Raji (cell line): ENCODE measurements around the gene PLA2G4F.

Experiments
- POLR2A ChIP-seq: IDR thresholded peaks from 2 replicates; pipeline ENCODE4 v1.6.1; 2011; ENCODE audit warnings: low read depth, low read length, control low read depth; ENCODE audit not compliant: insufficient read depth

The PLA2G4F gene

DNA sequence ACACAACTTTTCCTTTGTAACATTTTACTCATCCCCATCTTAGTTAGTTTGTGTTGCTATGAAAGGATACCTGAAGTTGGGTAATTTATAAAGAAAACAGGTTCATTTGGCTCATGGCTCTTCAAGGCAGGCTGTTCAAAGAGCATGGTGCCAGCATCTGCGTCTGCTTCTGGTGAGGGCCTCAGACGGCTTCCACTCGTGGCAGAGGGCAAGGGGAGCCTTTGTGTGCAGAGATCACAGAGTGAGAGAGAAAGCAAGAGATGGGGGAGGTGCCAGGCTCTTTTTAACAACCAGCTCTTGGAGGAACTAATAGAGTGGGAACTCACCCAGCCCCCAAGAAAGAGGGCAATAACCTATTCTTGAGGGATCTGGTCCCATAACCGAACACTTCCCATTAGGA, 23.1 kb downstream of the PLA2G4F start:
- no peak for TF ChIP-seq POLR2A

DNA sequence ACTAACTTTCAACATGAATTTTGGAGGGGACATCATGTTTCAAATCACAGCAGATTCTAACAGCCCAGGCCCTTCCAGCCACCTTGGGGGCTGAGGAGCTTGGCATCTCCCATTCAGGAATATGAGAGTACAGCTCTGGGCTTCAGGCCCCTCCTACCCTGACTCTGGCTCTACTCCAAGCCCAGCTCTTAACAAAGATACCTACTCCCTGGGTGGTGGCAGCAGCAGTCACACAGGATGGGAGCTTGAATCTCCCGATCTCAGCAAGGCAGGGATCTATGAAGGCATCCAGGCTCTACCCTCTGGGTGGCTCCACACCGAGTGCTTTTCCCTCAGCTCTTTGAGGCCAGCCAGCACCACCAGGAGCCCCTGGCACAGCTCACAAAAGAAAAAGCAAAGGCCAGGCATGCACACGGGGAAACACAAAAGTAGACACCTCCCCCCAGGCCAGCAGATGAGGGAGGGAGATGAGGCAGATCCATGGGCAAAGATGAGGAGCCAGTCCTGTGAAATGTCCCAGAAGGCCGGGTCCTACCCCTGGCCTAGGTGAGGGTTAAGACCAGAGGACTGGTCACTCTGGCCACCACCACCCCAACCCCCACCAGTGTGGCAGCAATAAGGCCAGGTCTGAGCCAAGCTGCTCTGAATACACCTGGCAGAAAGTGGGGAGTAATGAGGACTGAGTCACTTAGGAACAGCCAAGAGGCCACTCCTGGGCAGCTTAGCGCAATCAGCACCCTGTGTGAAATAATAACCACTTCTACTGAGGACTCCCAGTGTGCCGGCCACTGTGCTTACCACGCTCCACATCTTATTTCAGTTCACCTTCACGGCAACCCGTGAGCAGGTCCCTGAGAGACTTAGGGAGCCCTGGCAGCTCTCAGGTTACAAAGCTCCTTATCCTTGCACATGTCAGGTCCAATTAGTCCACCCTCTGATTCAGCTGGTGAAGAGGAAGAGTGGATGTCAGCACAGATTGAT, 24.3 kb downstream of the PLA2G4F start:
- TF ChIP-seq POLR2A, result no peak

DNA sequence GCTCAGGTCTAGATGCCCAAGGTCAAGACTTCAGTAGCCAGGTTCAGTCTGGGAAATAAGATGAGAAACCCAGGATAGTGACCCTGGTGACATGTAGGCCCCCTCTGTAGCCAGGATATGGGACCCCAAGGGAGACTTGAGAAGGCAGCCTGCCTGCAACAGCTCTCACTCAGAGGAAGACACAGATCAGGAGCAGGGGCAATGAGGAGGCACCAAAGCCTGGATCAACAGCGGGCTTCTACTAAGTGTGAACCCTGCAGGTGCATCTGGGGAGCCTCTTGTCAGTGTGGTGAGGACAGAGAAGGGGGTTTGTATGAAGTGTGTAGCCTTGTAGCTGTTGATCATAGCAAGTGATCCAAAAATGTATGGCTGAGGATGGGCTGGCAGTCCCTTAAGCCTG, 25.4 kb downstream of the PLA2G4F start:
- TF ChIP-seq POLR2A, result no peak

DNA sequence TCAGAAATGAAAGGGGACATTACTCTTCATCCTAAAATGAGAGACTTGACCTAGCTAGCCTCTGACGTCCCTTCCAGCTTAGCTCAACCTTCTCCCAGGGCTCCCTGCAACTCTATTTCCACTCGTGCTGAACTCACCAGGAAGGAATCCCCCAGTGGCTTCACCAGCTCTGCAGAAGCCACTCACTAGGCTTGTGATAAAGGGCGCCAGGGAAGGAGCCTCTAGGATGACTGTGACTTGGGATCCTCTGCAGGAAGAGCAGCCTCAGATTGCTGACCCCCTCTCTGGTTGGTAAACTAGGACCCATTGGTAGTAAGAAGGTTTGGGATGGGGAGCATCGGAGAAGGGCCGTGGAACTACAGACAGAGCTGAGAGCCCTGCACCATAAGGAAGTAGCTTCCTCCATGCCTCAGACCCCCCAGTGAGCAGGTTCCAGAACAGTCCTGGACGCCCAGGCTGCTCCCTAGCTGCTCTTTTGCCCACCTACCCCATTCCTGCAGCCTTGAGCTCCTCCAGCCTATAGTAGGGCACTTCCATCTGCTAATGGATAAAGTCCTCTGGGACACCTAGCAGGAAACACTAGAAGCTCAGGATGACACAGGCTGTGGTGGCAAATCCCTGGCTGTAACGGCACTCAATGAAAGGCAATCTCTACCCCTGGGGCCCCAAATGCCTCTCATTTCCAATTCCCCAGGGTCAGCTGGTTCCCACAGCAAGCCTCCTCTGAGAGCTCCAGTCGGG, 26.0 kb downstream of the PLA2G4F start:
- no peak for TF ChIP-seq POLR2A

DNA sequence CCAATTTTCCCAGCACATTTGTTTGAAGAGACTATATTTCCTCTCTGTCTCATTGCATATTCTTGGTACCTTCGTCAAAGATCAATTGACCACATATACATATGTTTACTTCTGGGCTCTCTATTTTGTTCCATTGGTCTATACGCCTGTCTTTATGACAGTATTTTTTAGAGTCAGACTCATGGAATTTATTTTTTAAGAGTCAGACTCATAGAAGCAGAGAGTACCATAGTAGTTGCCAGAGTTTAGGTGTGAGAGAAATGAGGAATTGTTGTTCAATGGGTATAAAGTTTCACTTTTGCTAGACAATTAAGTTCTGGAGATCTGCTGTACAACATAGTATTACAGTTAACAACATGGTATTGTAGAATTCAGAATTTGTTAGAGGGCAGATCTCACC, 27.1 kb downstream of the PLA2G4F start:
- TF ChIP-seq POLR2A, result no peak

DNA sequence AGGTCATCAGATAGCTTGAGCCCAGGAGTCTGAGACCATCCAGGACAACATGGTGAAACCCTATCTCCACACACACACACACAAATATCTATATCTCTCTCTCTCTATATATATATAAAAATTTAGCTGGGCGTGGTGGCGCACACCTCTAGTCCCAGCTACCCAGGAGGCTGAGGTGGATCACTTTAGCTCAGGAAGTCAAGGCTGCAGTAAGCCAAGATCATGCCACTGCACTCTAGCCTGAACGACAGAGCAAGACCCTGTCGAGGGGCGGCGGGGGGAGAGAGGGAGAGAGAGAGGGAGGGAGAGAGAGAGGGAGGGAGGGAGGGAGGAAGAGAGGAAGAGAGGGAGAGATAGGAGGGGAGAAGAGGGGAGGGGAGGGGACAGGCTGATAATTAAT, 28.0 kb downstream of the PLA2G4F start:
- TF ChIP-seq POLR2A, result no peak

DNA sequence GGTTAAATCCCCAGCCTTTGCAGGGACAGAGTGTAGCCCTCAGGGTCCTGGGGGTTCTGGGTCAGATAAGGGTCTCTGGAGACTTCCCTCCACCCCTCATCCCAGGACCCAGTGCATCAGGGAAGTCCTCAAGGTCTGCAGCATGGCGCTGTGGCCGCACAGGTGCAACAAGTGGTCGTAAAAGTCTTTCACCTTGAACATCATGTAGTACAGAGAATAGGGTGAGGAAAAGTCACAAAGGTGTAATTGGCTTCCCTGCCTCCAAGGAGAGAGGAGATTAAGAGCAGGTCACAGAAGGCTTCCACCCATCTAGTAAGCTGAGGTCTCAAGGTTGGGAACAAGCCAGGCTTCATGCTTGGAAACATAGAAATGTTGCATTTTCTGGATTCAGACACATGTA, 32.9 kb downstream of the PLA2G4F start:
- TF ChIP-seq POLR2A, result no peak

DNA sequence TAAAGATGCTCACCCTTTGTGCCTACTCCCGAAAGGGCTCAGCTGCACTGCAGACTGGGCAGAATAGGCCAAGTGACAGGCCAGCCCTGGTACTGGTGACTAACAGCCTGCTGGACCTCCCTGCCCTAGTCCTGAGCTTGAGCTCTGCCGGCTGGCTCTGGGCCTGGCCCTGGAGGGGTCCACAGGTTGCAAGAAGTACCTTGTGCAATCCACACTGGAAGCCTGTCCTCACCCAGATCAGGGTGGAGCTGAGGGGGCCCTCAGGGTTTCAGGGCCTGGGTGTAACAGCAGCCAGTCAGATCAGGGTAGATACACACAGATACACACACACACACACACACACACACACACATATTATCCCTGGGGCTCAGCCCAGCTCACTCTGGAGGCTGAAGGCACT, 34.8 kb downstream of the PLA2G4F start:
- TF ChIP-seq POLR2A, result no peak

DNA sequence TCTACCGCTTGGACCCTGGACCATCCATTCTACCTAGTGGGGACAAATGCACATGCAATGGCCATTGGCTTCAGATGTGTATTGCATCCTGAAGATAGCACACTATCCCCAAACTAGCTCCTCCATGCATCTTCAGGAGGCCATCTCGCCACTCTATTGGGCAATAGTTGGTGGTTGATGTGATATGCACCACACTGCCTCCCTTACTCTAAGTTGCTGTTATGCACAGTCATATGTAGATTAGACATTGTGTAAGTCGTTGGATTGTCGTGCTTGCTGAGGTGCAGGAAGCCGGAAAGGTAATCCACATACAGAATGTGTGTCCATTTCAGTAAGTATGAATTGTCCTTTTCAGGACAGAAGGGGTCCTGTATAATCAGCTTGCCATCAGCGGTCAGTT, 35.4 kb downstream of the PLA2G4F start:
- no peak for TF ChIP-seq POLR2A

DNA sequence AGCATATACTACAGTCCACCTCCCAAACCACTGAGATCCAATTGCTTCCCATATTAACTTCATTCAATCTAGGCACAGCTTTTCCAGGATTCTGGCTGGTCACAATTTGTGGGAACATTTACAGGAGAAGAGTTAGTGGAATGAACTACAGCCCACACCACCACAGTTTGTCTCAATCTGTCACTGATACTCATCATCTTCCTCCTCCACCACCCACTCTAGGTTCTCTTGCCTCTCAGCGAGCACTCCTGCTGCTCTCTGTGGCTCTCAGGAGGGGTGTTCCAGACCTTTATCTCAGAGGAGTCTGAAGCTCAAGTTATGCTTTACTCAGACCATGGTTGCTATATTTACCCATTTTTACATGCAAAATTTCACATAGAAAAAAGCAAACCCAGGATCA, 36.2 kb downstream of the PLA2G4F start:
- TF ChIP-seq POLR2A, result no peak

DNA sequence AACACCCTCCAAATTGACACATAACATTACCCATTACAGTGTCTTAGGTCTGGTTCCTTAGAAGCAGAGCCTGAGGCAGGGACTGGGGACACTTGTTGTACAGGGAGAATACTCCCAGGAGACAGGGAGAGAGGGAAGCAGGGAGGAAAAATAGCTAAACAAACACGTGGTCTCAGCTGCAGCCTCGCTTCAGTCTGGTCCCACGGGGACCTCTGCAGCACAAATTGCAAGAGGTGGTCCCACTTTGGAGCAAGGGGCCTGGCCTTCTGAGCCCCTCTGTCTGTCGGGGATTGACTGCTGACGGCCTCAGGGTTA, 37.0 kb downstream of the PLA2G4F start:
- TF ChIP-seq POLR2A, result no peak

DNA sequence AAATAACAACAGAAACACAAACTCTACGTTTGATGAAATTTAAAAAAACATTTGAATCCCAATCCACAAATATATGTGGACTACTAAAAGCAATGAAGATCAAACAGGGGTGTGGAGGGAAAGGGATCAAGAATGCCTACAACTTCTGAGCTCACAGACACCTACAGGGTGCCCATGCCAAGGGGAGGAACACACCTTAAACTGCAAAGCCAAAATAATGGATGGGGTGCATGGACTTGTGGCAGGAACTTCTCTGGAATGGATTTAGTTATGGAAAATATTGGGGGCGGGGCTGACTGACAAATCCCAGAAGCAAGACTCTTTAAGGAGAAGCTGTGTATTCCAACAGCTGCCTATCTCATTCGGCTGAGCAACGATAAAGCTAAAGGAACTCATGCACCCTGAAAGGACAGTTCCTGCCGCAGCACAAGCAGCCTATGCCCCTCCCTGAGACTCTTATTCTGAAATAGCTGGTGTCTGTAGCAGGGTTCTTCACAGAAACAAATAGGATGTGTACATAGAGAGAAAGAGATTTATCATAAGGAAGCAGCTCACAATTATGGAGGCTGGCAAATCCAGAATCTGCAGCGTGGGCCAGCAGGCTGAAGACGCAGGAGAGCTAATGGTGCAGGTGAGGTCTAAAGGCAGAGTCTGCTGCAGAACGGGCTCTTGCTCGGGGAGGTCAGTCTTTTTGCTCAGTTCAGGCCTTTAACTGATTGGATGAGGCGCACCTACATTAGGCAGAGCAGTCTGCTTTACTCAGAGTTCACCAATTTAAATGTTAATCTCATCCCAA, 37.6 kb downstream of the PLA2G4F start:
- no peak for TF ChIP-seq POLR2A

DNA sequence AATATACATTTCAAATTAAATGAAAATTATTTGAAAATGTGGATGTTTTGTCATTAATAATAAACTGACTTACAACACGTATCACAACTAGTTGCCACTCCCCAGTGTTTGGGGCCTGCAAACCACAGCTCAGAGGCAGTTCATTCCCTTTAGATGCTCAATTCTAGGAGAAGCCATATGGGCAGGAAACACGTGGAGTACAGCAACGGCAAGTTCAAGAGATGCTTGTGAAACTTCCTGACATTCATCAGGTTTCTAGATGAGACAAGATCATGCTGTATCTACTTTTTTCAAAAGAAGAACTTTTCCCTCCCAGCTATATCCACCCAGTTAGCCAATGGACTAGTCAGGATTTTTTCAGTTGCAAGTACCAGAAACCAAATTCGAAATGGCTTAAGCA, 44.5 kb downstream of the PLA2G4F start:
- TF ChIP-seq POLR2A, result no peak

DNA sequence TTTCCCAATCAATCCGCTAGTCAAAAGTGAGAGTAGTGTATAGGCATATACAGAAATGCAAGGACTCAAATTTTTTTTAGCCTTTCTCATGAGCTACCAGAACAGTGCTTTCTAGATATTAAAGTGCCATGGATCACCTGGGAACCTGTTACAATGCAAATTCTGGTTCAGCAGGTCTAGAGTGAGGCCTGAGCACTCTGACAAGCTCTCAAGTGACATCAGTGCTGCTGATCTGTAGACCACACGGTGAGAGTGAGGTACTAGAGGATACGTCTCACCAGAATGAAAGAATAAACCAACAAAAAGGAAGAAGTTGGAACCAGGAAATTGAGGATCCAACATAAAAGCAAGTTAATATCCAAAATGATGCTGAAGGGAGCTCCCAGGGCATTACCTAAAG, 46.1 kb downstream of the PLA2G4F start:
- no peak for TF ChIP-seq POLR2A

DNA sequence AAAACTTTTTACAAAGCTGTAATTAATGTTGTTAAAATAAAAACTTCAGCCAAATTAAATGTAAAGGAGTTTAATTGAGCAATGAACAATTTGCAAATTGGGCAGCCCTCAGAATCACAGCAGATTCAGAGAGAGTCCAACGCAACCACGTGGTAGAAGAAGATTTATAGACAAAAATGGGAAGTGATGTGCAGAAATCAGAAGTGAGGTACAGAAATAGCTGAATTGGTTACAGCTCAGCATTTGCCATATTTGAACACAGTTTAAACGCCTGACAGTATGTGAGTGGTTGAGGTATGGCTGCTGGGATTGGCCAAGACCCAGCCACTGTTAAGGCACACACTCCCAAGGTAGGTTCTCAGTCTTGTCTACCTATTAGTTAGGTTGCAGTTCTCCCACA, 47.6 kb downstream of the PLA2G4F start:
- no peak for TF ChIP-seq POLR2A
